Gastrocnemius medialis (tissue), 4 donors: ENCODE measurements around the gene SLC7A6OS. TPM values are rescaled to one million over a fixed set of nuclear protein-coding genes. Genes with fewer than 3 reads are reported as not detected.

Experiments
- ATAC-seq, 2 donors: fragments of 150-250 bp; one replicate each; pipeline ENCODE4 v1.9.1; 2016
- DNase-seq, 2 donors: peaks; one replicate each; pipeline ENCODE4 v3.0.0-alpha.2; 2019
- H3K27ac ChIP-seq, 4 donors: fragments of 200-600 bp; sonication (generic); 1 replicate in 1 of 4; 2 replicates in 3 of 4; pipeline ENCODE4 v1.5.1; 2016 to 2018; ENCODE audit warnings: mild to moderate bottlenecking in 2 of 4, moderate library complexity in 1 of 4
- H3K27me3 ChIP-seq, 3 donors: fragments of 200-600 bp; sonication (generic) in 2 of 3; 1 replicate in 1 of 3; 2 replicates in 2 of 3; pipeline versions ENCODE4 v1.5.1 to v1.6.0; 2016 to 2019; ENCODE audit warnings: mild to moderate bottlenecking in 1 of 3, moderate library complexity in 1 of 3
- H3K36me3 ChIP-seq, 2 donors: fragments of 200-600 bp; sonication (generic) in 1 of 2; one replicate each; pipeline ENCODE4 v1.5.1; 2017 to 2018
- H3K4me1 ChIP-seq, 2 donors: fragments of 200-600 bp; sonication (generic) in 1 of 2; one replicate each; pipeline ENCODE4 v1.5.1; 2016 to 2017; ENCODE audit warnings: mild to moderate bottlenecking in 2 of 2
- H3K4me3 ChIP-seq, 4 donors: fragments of 200-600 bp; sonication (generic) in 3 of 4; 1 replicate in 1 of 4; 2 replicates in 3 of 4; pipeline ENCODE4 v1.5.1; 2016 to 2019; ENCODE audit warnings: mild to moderate bottlenecking in 2 of 4
- H3K9me3 ChIP-seq, 3 donors: fragments of 200-600 bp; sonication (generic) in 2 of 3; 1 replicate in 1 of 3; 2 replicates in 2 of 3; pipeline ENCODE4 v1.5.1; 2016 to 2019
- CTCF ChIP-seq, 5 experiments: fragments of 450-650 bp in 3 of 5; fragments of 200-600 bp in 2 of 5; sonication (generic) in 2 of 5; IDR thresholded peaks in 4 of 5; conservative IDR thresholded peaks in 1 of 5; 1 replicate in 4 of 5; 2 replicates in 1 of 5; pipeline ENCODE4 v1.5.1; 2016 to 2019; ENCODE audit warnings: antibody characterized with exemption in 5 of 5, mild to moderate bottlenecking in 3 of 5, moderate library complexity in 3 of 5
- POLR2A ChIP-seq, 2 donors: fragments of 450-650 bp; IDR thresholded peaks; one replicate each; pipeline ENCODE4 v1.6.1; 2017; ENCODE audit warnings: antibody characterized with exemption in 2 of 2, mild to moderate bottlenecking in 2 of 2, moderate library complexity in 2 of 2
- in situ Hi-C, 4 donors: fragments of 200-750 bp; cut with MboI; loops; one replicate each; pipeline versions ENCODE4 v1.15.0 to v1.8.0; 2017; ENCODE audit warnings: low sequenced_read_pairs in 4 of 4
- intact Hi-C: fragments of 100-400 bp; cut with DNase I; formaldehyde crosslinking; loops from one replicate; pipeline ENCODE4 v1.15.1; 2023; ENCODE audit warnings: low total_unique reads
- total RNA-seq, 4 donors: library from RNA; depleted of rRNA; stranded (reverse); fragments of >200 nt; gene quantifications; one replicate each; pipeline versions ENCODE4 v1.1.0 to v1.2.3, GENCODE V29; 2016

Gene SLC7A6OS
- total RNA-seq, 4 donors from 2014 or later = 5.0 to 8.8 (median 7.3) TPM

GRCh38 chr16:68283801-68284598 is 26.7 kb downstream of the SLC7A6OS start:
- ATAC-seq (peak; percentile 66 to 78), DNase-seq (peak; percentile 95 to 97)
- Histone ChIP-seq H3K4me1 (peaks cover 95 to 96% of the 10 kb centered on the region in 2 donors), H3K27me3 (no peaks in the 10 kb centered on the region), H3K36me3 (peaks cover 0 to 24% of the 10 kb centered on the region in 2 donors), H3K9me3 (no peaks in the 10 kb centered on the region), H3K27ac (peak overlapping the region; percentile 86 to 99 (median 95)), H3K4me3 (peak overlapping the region; percentile 11 to 40 (median 24))
- intact Hi-C loops (loop anchor here (2.0 kb wide), 1 partner anchor 19 kb away; the partner anchor contains the start of gene SLC7A6), in situ Hi-C loops (no loop called here)
- TF ChIP-seq CTCF (IDR thresholded peaks at IDR 0.05 in 4 of 5, conservative IDR thresholded peaks at IDR 0.05 in 1 of 5) (peak in 1 of 5 experiments; percentile 16), POLR2A (IDR thresholded peaks at IDR 0.05) (peak; percentile 51 to 86)

- DNase-seq = no peak
- ATAC-seq = no peak
- intact Hi-C loops = loop anchor here (2.0 kb wide), 1 partner anchor 19 kb away; the partner anchor contains the start of gene SLC7A6
- no peaks in the 10 kb centered on the region for H3K9me3 ChIP-seq
- H3K4me3 ChIP-seq = peak overlapping the region in 2 of 4 donors; percentile 16 to 28
- peaks cover 0 to 23% of the 10 kb centered on the region in 2 donors for H3K36me3 ChIP-seq
- H3K27me3 ChIP-seq = no peaks in the 10 kb centered on the region
- in situ Hi-C loops = no loop called here
- TF ChIP-seq POLR2A (IDR thresholded peaks at IDR 0.05) (no peak), CTCF (IDR thresholded peaks at IDR 0.05 in 4 of 5, conservative IDR thresholded peaks at IDR 0.05 in 1 of 5) (no peak)
- H3K4me1 ChIP-seq = peaks cover 89 to 90% of the 10 kb centered on the region in 2 donors
- H3K27ac ChIP-seq = peak overlapping the region; percentile 86 to 99 (median 95)
These were observed 27.4 kb downstream of the SLC7A6OS start for GRCh38 chr16:68283346-68283745.

GRCh38 chr16:68282064-68282452 is 28.7 kb downstream of the SLC7A6OS start:
- in situ Hi-C loops = no loop called here
- no peak overlapping the region for H3K4me3 ChIP-seq
- no peaks in the 10 kb centered on the region for H3K27me3 ChIP-seq
- no peak for TF ChIP-seq CTCF (IDR thresholded peaks at IDR 0.05 in 4 of 5, conservative IDR thresholded peaks at IDR 0.05 in 1 of 5)
- peak in 1 of 2 donors; percentile 10 for TF ChIP-seq POLR2A (IDR thresholded peaks at IDR 0.05)
- peak overlapping the region; percentile 86 to 99 (median 95) for H3K27ac ChIP-seq
- H3K36me3 ChIP-seq = peaks cover 0 to 27% of the 10 kb centered on the region in 2 donors
- DNase-seq (no peak), ATAC-seq (peak in 1 of 2 donors; percentile 6)
- intact Hi-C loops = loop anchor here (2.0 kb wide), 1 partner anchor 17 kb away; the partner anchor contains the start of gene SLC7A6
- no peaks in the 10 kb centered on the region for H3K9me3 ChIP-seq
- peaks cover 80 to 89% of the 10 kb centered on the region in 2 donors for H3K4me1 ChIP-seq

- Histone ChIP-seq H3K36me3 (peaks cover 0 to 22% of the 10 kb centered on the region in 2 donors), H3K27ac (peak overlapping the region; percentile 86 to 99 (median 95)), H3K4me1 (peaks cover 80 to 89% of the 10 kb centered on the region in 2 donors), H3K4me3 (peak overlapping the region in 1 of 4 donors; percentile 7), H3K27me3 (no peaks in the 10 kb centered on the region), H3K9me3 (no peaks in the 10 kb centered on the region)
- in situ Hi-C loops = no loop called here
- intact Hi-C loops = loop anchor here (2.0 kb wide), 1 partner anchor 17 kb away; the partner anchor contains the start of gene SLC7A6
- no peak for TF ChIP-seq CTCF (IDR thresholded peaks at IDR 0.05 in 4 of 5, conservative IDR thresholded peaks at IDR 0.05 in 1 of 5)
- no peak for TF ChIP-seq POLR2A (IDR thresholded peaks at IDR 0.05)
- no peak for ATAC-seq
- DNase-seq = peak in 1 of 2 donors; percentile 44
These were observed 29.2 kb downstream of the SLC7A6OS start for GRCh38 chr16:68281368-68282063.
